Hepatocyte (in vitro differentiated cells): ENCODE measurements around the gene ZNF184. TPM values are rescaled to one million over a fixed set of nuclear protein-coding genes. Genes with fewer than 3 reads are reported as not detected.

Experiments
- DNase-seq: peaks from one replicate; pipeline ENCODE4 v3.0.0-alpha.2; 2016; ENCODE audit warnings: low spot score
- H2AFZ ChIP-seq: fragments of 200-600 bp; sonication (generic); 2 replicates; pipeline ENCODE4 v1.6.0; 2016; ENCODE audit warnings: antibody characterized with exemption, mild to moderate bottlenecking
- H3K27ac ChIP-seq: fragments of 200-600 bp; sonication (generic); 2 replicates; pipeline ENCODE4 v1.5.1; 2016; ENCODE audit warnings: mild to moderate bottlenecking
- H3K27me3 ChIP-seq: fragments of 200-600 bp; sonication (generic); 2 replicates; pipeline ENCODE4 v1.6.1; 2016
- H3K36me3 ChIP-seq: fragments of 200-600 bp; sonication (generic); replicated peaks from 2 replicates; pipeline ENCODE4 v1.5.1; 2016; ENCODE audit warnings: low read depth; ENCODE audit not compliant: insufficient read depth
- H3K4me1 ChIP-seq: fragments of 200-600 bp; sonication (generic); 2 replicates; pipeline ENCODE4 v1.5.1; 2016; ENCODE audit warnings: mild to moderate bottlenecking, moderate library complexity; ENCODE audit not compliant: insufficient read depth
- H3K4me2 ChIP-seq: fragments of 200-600 bp; sonication (generic); 2 replicates; pipeline ENCODE4 v1.6.0; 2016
- H3K4me3 ChIP-seq: fragments of 200-600 bp; sonication (generic); 2 replicates; pipeline ENCODE4 v1.5.1; 2016; ENCODE audit warnings: mild to moderate bottlenecking
- H3K79me2 ChIP-seq: fragments of 200-600 bp; sonication (generic); 2 replicates; pipeline ENCODE4 v1.6.0; 2017; ENCODE audit warnings: mild to moderate bottlenecking
- H3K9me2 ChIP-seq: fragments of 200-600 bp; sonication (generic); replicated peaks from 2 replicates; pipeline ENCODE4 v1.6.0; 2017; ENCODE audit warnings: mild to moderate bottlenecking; ENCODE audit not compliant: insufficient read depth
- H3K9me3 ChIP-seq: fragments of 200-600 bp; sonication (generic); 2 replicates; pipeline ENCODE4 v1.5.1; 2016; ENCODE audit warnings: low read depth, mild to moderate bottlenecking
- H4K20me1 ChIP-seq: fragments of 200-600 bp; sonication (generic); 2 replicates; pipeline ENCODE4 v1.6.0; 2016; ENCODE audit warnings: mild to moderate bottlenecking; ENCODE audit not compliant: insufficient read depth, poor library complexity, severe bottlenecking
- CTCF ChIP-seq: fragments of 200-600 bp; sonication (generic); IDR thresholded peaks from 2 replicates; pipeline ENCODE4 v1.5.1; 2016; ENCODE audit warnings: antibody characterized with exemption, mild to moderate bottlenecking; ENCODE audit not compliant: poor library complexity
- EZH2 ChIP-seq: fragments of 200-600 bp; sonication (generic); IDR thresholded peaks from 2 replicates; pipeline ENCODE4 v1.6.1; 2016; ENCODE audit warnings: antibody characterized with exemption, mild to moderate bottlenecking, borderline replicate concordance
- EZH2phosphoT487 ChIP-seq: fragments of 200-600 bp; sonication (generic); IDR thresholded peaks from one replicate; pipeline ENCODE4 v1.6.1; 2018; ENCODE audit warnings: antibody characterized with exemption, mild to moderate bottlenecking, low read depth, moderate library complexity; ENCODE audit not compliant: unreplicated experiment, severe bottlenecking
- WGBS: methylation state at CpG from one replicate; pipeline ENCODE4 v1.1.6; 2016; ENCODE audit warnings: low lambda C conversion rate; ENCODE audit errors: missing lambda C conversion rate; 5-methylcytosine and 5-hydroxymethylcytosine counted together
- polyA plus RNA-seq: library from polyadenylated mRNA; unstranded; fragments of >200 nt; fragmentation: Nextera tagmentation; extraction: Ambion mirVana; gene quantifications from 2 replicates; pipeline ENCODE4 v1.2.1, GENCODE V29; 2016
- total RNA-seq: library from RNA; depleted of rRNA; stranded (reverse); fragments of >200 nt; gene quantifications from 2 replicates; pipeline ENCODE4 v1.2.3, GENCODE V29; 2014

ZNF184 gene
- total and polyA plus RNA-seq, 2 experiments from 2014 or later = 5.1 to 12.3 TPM

GRCh38 chr6:27477318-27478013 lies 4.6 kb upstream of the ZNF184 start:
- Histone ChIP-seq H3K4me3 (peak overlapping the region; percentile 7), H3K79me2 (no peaks in the 10 kb centered on the region), H3K27me3 (no peaks in the 10 kb centered on the region), H3K9me3 (no peaks in the 10 kb centered on the region), H4K20me1 (no peaks in the 10 kb centered on the region), H3K36me3 (no peaks in the 10 kb centered on the region), H3K27ac (peak overlapping the region; percentile 97), H3K4me2 (peak overlapping the region; percentile 79), H3K4me1 (peaks cover 7% of the 10 kb centered on the region), H3K9me2 (no peaks in the 10 kb centered on the region), H2AFZ (peak overlapping the region; percentile 57)
- DNase-seq = no peak
- TF ChIP-seq EZH2 (no peak), EZH2phosphoT487 (no peak), CTCF (no peak)
- 81% methylated on average over 8 of the region's 8 CpGs for WGBS

DNA sequence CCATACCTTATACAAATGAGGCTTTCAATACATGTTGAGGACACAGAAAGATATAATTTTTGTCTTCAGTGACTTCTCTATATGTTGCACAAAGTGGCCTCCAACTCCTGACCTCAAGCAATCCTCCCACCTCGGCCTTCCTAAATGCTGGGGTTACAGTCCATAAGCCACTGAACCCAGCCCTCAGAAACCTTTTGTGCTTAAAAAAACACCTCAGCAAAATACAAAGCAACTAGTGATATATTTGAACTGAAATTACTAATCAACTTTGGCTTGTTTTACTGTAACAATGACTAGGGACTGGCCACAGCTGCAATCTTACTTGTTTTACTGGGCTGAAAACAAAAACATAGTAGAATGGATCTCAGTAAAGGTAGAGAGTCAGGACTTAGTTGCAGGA lies 3.2 kb upstream of the ZNF184 start:
- no peak overlapping the region for H3K4me2 ChIP-seq
- no peak overlapping the region for H2AFZ ChIP-seq
- peaks cover 11% of the 10 kb centered on the region for H3K4me1 ChIP-seq

GRCh38 chr6:27474672-27475071 lies 1.8 kb upstream of the ZNF184 start:
- Histone ChIP-seq H3K9me3 (no peaks in the 10 kb centered on the region), H3K4me3 (no peak overlapping the region), H3K79me2 (peaks cover 26% of the 10 kb centered on the region), H3K4me1 (peaks cover 15% of the 10 kb centered on the region), H4K20me1 (no peaks in the 10 kb centered on the region), H3K27me3 (no peaks in the 10 kb centered on the region), H3K9me2 (no peaks in the 10 kb centered on the region), H3K36me3 (no peaks in the 10 kb centered on the region), H3K27ac (no peak overlapping the region), H2AFZ (no peak overlapping the region), H3K4me2 (no peak overlapping the region)
- no peak for DNase-seq
- TF ChIP-seq CTCF (no peak), EZH2 (no peak), EZH2phosphoT487 (no peak)
- 91% methylated on average over 3 of the region's 3 CpGs for WGBS

More for the DNA sequence above, 3.2 kb upstream of the ZNF184 start:
- TF ChIP-seq EZH2phosphoT487 = no peak
- TF ChIP-seq CTCF = no peak
- no peak for TF ChIP-seq EZH2
- 96% methylated on average over 1 of the region's 1 CpG for WGBS
- no peaks in the 10 kb centered on the region for H3K9me3 ChIP-seq
- H3K27ac ChIP-seq = no peak overlapping the region
- H3K79me2 ChIP-seq = peaks cover 12% of the 10 kb centered on the region
- no peaks in the 10 kb centered on the region for H4K20me1 ChIP-seq
- no peaks in the 10 kb centered on the region for H3K27me3 ChIP-seq
- no peak overlapping the region for H3K4me3 ChIP-seq
- H3K36me3 ChIP-seq = no peaks in the 10 kb centered on the region
- no peak for DNase-seq
- no peaks in the 10 kb centered on the region for H3K9me2 ChIP-seq
